Measurements from ENCODE around the gene EP400.

The EP400 gene

GRCh38 chr12:131990066-131990979, 40.6 kb downstream of the EP400 start:
- no peak for DNase-seq

DNA sequence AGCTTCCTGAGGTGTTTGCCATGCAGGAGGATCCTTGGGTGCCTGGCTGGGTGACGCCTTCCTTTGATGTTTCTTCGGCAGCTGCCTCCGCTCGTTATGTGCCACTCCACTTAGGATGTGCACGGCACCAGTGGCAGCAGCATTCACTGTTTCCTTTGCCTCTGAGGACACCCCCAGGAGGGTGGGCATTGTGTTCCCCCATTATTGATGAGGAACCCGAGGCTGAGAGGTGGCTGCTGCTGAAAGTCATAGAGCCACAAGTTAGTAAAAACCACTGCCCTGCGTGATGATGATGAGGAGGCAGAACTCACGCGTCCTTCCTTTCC, 41.2 kb downstream of the EP400 start:
- DNase-seq = no peak

- DNase-seq = no peak
These were observed 42.2 kb downstream of the EP400 start for GRCh38 chr12:131991816-131992430.

DNA sequence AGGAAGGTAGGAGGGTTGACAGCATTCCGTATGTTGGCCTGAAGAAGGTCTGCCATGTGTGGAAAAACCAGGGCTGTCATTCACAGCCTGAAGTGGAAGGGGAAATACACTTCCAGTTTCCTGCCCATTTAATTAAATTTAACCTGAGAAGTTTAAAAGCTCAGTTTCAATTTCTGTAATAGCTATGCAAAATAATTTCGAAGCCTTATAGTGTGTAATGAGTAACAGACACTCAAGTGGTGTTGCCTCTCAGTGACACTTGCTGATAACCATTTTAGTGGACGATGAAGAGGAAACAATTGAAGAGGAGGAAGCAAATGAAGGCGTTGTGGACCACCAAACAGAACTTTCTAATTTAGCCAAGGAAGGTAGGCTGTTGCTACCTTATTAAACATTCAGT, 44.8 kb downstream of the EP400 start:
- DNase-seq = no peak

- DNase-seq = no peak
These were observed 50.6 kb downstream of the EP400 start for GRCh38 chr12:132000286-132000872.

DNA sequence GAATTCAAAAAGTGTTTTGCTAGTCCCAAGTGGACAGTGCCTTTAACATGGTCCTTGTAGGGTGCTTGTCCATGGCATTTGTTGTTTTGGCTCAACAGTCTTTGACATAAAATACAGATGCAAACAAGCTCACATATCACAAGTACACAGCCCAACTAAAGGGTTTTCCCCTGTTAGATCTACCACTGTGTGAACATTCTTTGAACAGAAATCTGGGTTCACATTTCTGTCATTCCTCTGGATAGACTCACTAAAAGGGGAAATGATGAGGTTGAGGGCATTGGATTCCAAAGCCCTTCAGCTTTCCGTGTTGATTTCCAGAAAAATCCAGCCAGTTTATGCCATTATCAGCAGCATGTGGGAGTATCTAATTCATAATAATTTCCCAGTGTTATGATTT, 54.1 kb downstream of the EP400 start:
- no peak for DNase-seq

DNA sequence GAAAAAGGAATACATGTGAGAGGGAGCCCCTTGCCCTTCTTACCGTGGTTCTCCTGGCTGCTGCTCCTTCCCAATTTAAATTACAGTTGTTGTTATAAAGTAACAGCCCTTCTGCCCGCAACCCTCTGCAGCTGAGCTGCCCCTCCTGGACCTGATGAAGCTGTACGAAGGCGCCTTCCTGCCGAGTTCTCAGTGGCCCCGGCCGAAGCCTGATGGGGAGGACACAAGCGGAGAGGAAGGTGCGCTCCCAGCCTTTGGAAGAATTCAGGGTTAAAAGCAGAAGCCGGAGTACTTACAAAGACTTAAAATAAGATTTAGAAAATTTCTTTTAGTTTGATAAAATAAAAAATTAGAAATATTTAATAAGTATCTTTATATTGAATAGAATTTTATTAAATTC, 55.2 kb downstream of the EP400 start:
- DNase-seq = no peak

DNA sequence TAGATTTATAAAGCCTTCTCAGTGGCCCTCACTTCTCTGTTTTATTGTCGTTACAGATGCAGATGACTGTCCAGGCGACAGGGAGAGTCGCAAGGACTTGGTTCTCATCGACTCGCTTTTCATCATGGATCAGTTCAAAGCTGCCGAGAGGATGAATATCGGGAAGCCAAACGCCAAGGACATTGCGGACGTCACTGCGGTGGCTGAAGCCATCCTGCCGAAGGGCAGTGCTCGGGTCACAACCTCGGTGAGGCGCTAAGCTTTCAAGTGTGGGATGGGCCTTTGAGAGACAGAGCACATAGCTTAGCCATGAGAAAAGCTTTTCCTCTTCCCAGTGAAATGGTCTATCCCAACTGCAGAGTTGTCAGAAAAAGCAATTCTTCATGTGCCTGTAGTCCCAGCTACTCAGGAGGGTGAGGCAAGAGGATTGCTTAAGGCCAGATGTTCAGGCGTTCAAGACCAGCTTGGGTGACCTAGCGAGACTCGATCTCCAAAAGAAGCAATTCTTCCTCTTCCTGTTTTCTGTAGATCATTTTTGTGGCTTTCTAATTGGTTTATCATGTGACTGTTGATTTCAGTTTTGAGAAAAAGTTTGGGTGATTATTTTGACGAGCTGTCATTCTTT, 56.4 kb downstream of the EP400 start:
- DNase-seq = no peak

DNA sequence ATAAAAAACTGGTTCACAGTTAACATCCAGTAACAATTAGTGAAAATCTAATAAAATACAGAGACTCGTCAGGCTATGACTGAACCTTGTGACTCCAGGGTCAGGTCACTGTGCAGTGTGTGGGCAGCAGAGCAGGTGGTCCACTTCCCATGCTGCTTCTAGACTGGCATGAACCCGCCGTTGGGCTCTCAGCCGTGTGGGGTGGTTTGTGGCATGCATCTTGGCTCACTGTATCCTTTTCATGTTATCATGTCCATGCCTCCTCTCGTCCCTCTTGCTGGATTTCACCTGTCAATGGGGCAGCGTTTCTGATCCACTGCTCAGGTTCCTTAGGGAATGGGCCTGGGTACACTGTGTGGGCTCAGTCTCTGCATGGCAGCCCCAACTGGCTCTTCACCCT, 57.3 kb downstream of the EP400 start:
- no peak for DNase-seq

DNA sequence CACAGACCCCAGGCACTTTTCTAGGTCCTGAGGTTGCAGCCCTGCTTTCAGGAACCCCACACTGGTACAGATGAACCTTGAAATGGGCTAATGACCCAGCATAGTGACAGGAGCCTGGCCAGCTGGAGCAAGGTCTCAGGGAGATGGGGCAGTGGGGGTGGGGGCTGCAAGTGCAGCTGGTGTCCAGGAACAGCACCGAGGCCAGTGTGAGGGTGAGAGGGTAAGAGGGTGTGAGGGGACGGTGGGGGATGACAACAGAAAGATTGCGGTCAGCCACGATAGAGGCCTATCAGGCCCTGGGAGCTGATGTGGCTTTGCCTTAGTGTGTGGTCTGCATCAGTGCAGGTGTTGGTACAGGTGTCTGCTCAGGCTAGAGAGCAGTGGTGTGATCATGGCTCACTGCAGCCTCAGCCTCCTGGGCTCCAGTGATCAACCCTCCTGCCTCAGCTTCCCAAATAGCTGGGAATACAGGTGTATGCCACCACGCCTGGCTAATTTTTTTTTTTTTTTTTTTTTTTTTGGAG, 59.7 kb downstream of the EP400 start:
- DNase-seq = no peak

- DNase-seq = no peak
These were observed 63.3 kb downstream of the EP400 start for GRCh38 chr12:132012919-132013568.

DNA sequence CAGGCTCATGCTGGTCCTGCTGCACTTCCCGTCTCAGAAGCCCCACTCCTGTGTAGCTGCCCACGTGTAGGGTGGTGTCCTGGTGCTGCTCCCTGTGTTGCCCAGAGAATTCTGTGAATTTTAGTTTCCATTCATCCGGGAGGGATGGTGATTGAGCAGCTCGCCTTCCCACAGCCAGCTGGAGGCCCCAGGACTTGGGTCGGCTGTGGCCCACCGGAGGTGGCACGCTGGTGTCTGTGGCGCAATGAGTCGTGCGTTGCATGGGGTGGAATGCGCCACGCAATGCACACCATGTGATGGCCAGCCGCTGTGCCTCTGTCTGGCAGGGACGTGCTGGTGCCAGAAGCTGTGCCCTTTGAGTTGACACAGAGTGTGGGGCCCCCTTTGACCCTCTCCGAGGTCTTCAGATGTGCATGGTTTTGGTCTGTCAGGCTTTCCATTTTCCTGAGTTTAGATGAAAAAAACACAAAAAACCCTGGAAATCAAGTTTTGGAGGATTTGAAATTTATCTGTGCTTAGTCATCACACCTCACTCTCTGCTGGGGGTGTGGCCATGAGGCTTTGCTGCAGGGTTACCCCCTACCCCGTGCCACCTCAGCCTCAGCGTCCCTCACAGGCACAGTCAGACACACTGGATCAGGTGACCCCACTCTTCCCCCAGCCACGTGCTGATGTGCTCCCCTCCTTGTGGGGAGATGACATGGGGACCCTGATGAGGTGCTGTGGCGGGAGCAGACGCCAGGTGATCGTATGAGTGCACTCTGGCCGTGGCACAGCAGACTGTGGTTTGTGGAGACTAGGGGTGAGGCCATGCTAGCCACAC, 64.6 kb downstream of the EP400 start:
- DNase-seq = no peak

GRCh38 chr12:132014915-132015280, 65.2 kb downstream of the EP400 start:
- DNase-seq = no peak

DNA sequence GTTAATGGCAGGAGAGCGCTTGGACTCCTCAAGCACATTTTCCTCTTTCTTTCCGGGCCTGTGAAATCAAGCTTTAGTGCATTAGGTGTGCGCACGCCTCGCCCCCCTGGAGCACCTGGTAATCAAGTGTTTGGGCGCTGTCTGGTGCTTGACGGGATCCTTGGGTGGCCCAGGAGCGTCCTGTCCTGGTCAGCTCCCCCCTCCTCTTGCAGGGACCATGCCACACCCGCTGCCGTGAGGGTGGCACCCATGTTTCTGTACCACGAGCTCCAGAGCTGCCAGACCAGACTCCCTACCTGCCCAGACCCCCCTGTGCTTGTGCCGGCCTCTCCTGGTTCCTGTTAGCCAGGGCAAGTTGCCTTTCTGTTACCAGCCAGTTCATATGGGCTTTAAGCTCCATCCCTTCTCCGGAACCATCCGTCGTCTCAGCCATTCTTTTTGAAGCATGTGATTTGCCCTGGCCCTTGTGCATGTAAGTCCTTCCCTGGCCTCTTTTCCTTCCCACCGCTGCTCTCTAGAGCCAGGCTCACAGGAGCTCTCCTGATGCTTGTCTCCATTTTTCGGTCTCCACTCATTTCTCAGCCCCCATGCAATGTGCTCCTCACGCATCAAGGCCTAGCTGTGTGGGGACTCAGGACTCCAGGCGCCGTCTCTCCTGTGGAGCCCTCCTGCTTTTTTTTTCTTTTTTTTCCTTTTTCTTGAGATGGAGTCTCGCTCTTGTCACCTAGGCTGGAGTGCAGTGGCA, 66.1 kb downstream of the EP400 start:
- no peak for DNase-seq

DNA sequence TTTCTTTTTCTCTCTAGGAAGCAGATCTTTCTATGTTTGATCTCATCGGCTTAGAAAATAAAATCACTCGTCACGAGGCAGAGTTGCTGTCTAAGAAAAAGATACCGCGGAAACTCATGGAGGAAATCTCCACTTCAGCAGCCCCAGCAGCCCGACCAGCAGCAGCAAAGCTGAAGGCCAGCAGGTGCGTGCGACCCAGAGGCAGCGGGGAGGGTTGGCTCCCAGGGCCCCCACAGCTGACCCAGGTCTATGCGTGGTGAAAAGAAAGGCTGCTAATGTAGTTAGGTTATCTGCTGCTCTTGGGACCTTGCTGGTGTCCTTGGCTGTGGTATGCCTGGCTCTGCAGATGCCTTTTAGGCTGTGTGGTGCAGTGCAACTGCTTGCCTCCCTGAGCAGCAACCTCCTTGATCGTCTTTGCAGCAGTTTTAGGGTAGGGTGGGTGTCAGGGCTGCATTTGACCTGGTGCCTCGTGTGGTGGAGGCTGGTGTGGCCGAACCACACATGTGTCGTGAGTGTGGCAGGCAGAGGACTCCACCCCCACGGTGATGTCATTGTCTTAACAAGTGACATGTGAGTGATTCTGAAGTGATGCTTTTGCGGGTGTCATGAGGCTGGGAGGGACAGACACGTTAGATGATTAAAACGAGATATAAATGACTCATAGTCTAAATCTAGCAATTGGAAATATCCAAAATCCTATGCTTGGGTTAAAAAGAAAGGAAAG, 68.6 kb downstream of the EP400 start:
- DNase-seq = no peak

DNA sequence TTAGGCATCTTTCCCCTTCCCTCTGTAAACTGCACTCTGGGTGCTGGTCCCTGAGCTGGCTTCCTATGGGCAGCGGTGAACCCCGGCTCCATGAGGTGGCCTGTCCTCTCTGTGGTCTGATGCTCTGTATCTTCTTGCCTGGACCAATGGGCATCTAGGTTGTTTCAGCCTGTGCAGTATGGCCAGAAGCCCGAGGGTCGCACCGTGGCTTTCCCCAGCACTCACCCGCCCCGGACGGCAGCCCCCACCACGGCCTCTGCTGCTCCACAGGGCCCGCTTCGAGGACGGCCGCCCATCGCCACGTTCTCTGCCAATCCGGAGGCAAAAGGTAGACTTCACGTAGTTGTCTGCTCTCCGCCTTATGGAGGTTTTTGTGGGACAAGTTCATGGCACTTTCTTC, 70.1 kb downstream of the EP400 start:
- no peak for DNase-seq

- no peak for DNase-seq
These were observed 70.5 kb downstream of the EP400 start for GRCh38 chr12:132020292-132020691.

DNA sequence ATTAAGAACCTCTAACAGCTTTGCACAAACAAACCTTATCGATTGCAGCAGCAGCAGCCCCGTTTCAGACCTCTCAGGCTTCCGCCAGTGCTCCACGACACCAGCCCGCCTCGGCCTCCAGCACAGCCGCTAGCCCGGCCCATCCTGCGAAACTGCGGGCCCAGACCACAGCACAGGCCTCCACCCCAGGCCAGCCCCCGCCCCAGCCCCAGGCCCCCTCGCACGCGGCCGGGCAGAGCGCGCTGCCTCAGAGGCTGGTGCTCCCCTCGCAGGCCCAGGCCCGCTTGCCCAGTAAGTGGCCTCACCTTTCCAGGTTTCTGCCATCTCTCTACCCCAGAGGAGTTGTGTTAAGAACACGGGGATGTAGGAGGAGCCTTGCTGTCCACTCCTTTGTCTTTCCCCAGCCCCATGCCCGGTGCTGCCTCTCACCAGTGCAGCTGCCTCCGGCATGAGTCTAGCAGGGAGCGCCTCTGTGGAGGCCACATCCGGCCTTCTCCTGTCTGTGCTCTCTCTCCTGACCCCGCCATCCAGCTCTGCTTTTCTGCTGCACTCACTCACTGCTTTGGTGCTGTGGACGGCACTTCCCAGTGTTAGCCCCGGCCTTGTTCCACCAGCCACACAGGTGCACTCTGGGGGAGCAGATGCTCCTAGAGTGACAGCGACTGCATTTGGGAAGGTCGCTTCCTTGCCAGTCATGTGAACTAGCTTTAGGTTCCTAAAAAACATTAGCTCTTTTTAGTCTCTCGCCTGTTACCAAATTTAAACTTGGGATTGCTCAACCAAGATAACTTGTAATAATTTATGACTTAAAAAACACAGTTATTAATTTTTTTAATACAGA, 71.5 kb downstream of the EP400 start:
- no peak for DNase-seq

DNA sequence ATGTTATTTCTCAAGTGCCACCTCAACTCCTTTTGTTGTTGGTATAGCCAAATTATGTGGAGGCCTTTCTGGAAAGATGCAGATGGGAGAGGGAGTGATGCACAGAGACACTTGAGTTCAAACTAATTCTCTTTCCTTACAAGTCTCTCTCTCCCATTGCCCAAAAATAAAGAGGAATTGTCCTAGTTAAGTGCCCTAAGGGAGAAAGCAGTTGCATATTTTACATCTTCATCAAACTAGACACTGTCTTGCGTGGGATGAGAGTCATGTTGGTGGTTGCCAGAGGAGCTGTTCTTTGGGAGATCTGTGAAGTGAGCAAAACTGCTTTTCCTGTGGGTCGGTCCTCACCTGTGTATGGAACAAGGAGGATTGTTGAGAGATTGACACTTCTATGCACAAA, 72.2 kb downstream of the EP400 start:
- DNase-seq = no peak

- DNase-seq = no peak
These were observed 73.9 kb downstream of the EP400 start for GRCh38 chr12:132023658-132024057.
